GM19099 (cell line): ENCODE data around the gene ZBTB47.

Experiments
- POLR2A ChIP-seq: IDR thresholded peaks from 3 replicates; pipeline ENCODE4 v1.6.1; 2011; ENCODE audit warnings: low read depth; ENCODE audit not compliant: insufficient read length; ENCODE audit errors: extremely low read depth

The ZBTB47 gene

GRCh38 chr3:42702982-42703694, 49.6 kb downstream of the ZBTB47 start:
- no peak for TF ChIP-seq POLR2A

GRCh38 chr3:42703695-42704025, 50.2 kb downstream of the ZBTB47 start:
- TF ChIP-seq POLR2A: no peak

GRCh38 chr3:42704136-42704841, 50.8 kb downstream of the ZBTB47 start:
- TF ChIP-seq POLR2A: no peak

GRCh38 chr3:42705058-42705767, 51.7 kb downstream of the ZBTB47 start:
- TF ChIP-seq POLR2A: no peak

GRCh38 chr3:42705962-42706585, 52.6 kb downstream of the ZBTB47 start:
- TF ChIP-seq POLR2A: no peak

- no peak for TF ChIP-seq POLR2A
Measured at GRCh38 chr3:42706721-42707619, 53.5 kb downstream of the ZBTB47 start.

GRCh38 chr3:42707620-42708355, 54.3 kb downstream of the ZBTB47 start:
- TF ChIP-seq POLR2A: no peak

GRCh38 chr3:42708611-42709151, 55.2 kb downstream of the ZBTB47 start:
- no peak for TF ChIP-seq POLR2A

GRCh38 chr3:42709621-42710020, 56.1 kb downstream of the ZBTB47 start:
- TF ChIP-seq POLR2A: no peak

GRCh38 chr3:42710323-42711021, 57.0 kb downstream of the ZBTB47 start:
- no peak for TF ChIP-seq POLR2A

GRCh38 chr3:42711491-42712343, 58.2 kb downstream of the ZBTB47 start:
- TF ChIP-seq POLR2A: no peak

- TF ChIP-seq POLR2A: no peak
Measured at GRCh38 chr3:42712344-42712648, 58.8 kb downstream of the ZBTB47 start.

GRCh38 chr3:42712688-42713372, 59.3 kb downstream of the ZBTB47 start:
- no peak for TF ChIP-seq POLR2A
